Measurements from ENCODE around the gene PLB1. TPM values are rescaled to one million over a fixed set of nuclear protein-coding genes. Genes with fewer than 3 reads are reported as not detected.
A peak's percentile ranks its signal among the peaks of the same experiment; 100 is the strongest.

The PLB1 gene
- total and polyA plus RNA-seq, 4 experiments from 2014 or later = 0.38 to 0.91 (median 0.82) TPM

- ChIA-PET CTCF (ENCODE audit: partially characterized antibody) (interaction anchor here (1.4 to 9.8 kb wide), 4 partner anchors 7 to 160 kb away, joined by 3 to 61 read pairs (median 14); no protein-coding TSS in a partner anchor), POLR2A (ENCODE audit: partially characterized antibody) (interaction anchor here (0.8 to 4.0 kb wide), 10 partner anchors 8 to 164 kb away, joined by 3 to 24 read pairs (median 6); partner anchors contain the start of gene PPP1CB)
- peak overlapping the region; percentile 54 to 86 (median 72) for H3K4me3 Mint-ChIP-seq
- H3K27ac Mint-ChIP-seq = peak overlapping the region in 6 of 7 donors; percentile 15 to 92 (median 72)
- no peaks in the 10 kb centered on the region for H3K27me3 ChIP-seq (ENCODE audit: insufficient read depth, low read length)
- no peaks in the 10 kb centered on the region for H3K9me3 Mint-ChIP-seq
- no peaks in the 10 kb centered on the region for H3K27me3 Mint-ChIP-seq
- intact Hi-C loops (cut with micrococcal nuclease) = loop anchor here (2.0 kb wide), 1 partner anchor 21 kb away; no protein-coding TSS in a partner anchor
- H3K36me3 Mint-ChIP-seq = no peaks in the 10 kb centered on the region
- DNase-seq = no peak
- peaks cover 28% of the 10 kb centered on the region for H3K4me1 ChIP-seq (ENCODE audit: insufficient read depth, low read length)
- no peaks in the 10 kb centered on the region for H3K9me3 ChIP-seq (ENCODE audit: control insufficient read depth in 1 of 2, low read length in 2 of 2)
- H3K36me3 ChIP-seq (ENCODE audit: insufficient read depth, low read length) = no peaks in the 10 kb centered on the region
- no peak overlapping the region for H3K27ac ChIP-seq (ENCODE audit: low read depth, low read length)
- H3K4me1 Mint-ChIP-seq = peaks cover 16 to 43% (median 27%) of the 10 kb centered on the region in 4 donors
- H3K4me3 ChIP-seq (ENCODE audit: low read length in 2 of 2) = no peak overlapping the region
These were observed 91.8 kb downstream of the PLB1 start for GRCh38 chr2:28587526-28588291.

- H3K27ac ChIP-seq (ENCODE audit: low read depth, low read length) = no peak overlapping the region
- no peaks in the 10 kb centered on the region for H3K9me3 ChIP-seq (ENCODE audit: control insufficient read depth in 1 of 2, low read length in 2 of 2)
- Mint-ChIP-seq H3K9me3 (no peaks in the 10 kb centered on the region), H3K4me1 (peaks cover 16 to 43% (median 27%) of the 10 kb centered on the region in 4 donors), H3K36me3 (no peaks in the 10 kb centered on the region), H3K4me3 (peak overlapping the region in 7 of 8 donors; percentile 35 to 86 (median 61)), H3K27me3 (no peaks in the 10 kb centered on the region), H3K27ac (peak overlapping the region in 5 of 7 donors; percentile 15 to 91 (median 62))
- no peaks in the 10 kb centered on the region for H3K36me3 ChIP-seq (ENCODE audit: insufficient read depth, low read length)
- POLR2A ChIA-PET (ENCODE audit: partially characterized antibody) = interaction anchor here (1.2 to 4.0 kb wide), 2 partner anchors 27 to 163 kb away, joined by 5 to 24 read pairs; partner anchors contain the start of gene PPP1CB
- peaks cover 28% of the 10 kb centered on the region for H3K4me1 ChIP-seq (ENCODE audit: insufficient read depth, low read length)
- CTCF ChIA-PET (ENCODE audit: partially characterized antibody) = interaction anchor here (4.9 kb wide), 1 partner anchor 21 kb away, joined by 23 read pairs; no protein-coding TSS in a partner anchor
- no peak for DNase-seq
- H3K27me3 ChIP-seq (ENCODE audit: insufficient read depth, low read length) = no peaks in the 10 kb centered on the region
- intact Hi-C loops (cut with micrococcal nuclease) = no loop called here
- no peak overlapping the region for H3K4me3 ChIP-seq (ENCODE audit: low read length in 2 of 2)
These were observed 92.4 kb downstream of the PLB1 start for GRCh38 chr2:28588292-28588670.

- Histone ChIP-seq H3K36me3 (ENCODE audit: insufficient read depth, low read length) (no peaks in the 10 kb centered on the region), H3K4me3 (ENCODE audit: low read length in 2 of 2) (no peak overlapping the region), H3K27me3 (ENCODE audit: insufficient read depth, low read length) (no peaks in the 10 kb centered on the region), H3K4me1 (ENCODE audit: insufficient read depth, low read length) (peaks cover 39% of the 10 kb centered on the region), H3K9me3 (ENCODE audit: control insufficient read depth in 1 of 2, low read length in 2 of 2) (no peaks in the 10 kb centered on the region), H3K27ac (ENCODE audit: low read depth, low read length) (no peak overlapping the region)
- CTCF ChIA-PET (ENCODE audit: partially characterized antibody) = interaction anchor here (1.1 kb wide), 1 partner anchor 11 kb away, joined by 3 read pairs; no protein-coding TSS in a partner anchor
- POLR2A ChIA-PET (ENCODE audit: partially characterized antibody) = interaction anchor here (1.1 kb wide), 1 partner anchor 162 kb away, joined by 3 read pairs; the partner anchor contains the start of gene PPP1CB
- DNase-seq = no peak
- intact Hi-C loops (cut with micrococcal nuclease) = loop anchor here (10.0 kb wide), 1 partner anchor 95 kb away; no protein-coding TSS in a partner anchor
- Mint-ChIP-seq H3K9me3 (no peaks in the 10 kb centered on the region), H3K4me1 (peaks cover 26 to 46% (median 36%) of the 10 kb centered on the region in 4 donors), H3K27ac (peak overlapping the region in 2 of 7 donors; percentile 6 to 25), H3K4me3 (no peak overlapping the region), H3K36me3 (no peaks in the 10 kb centered on the region), H3K27me3 (no peaks in the 10 kb centered on the region)
These were observed 94.0 kb downstream of the PLB1 start for GRCh38 chr2:28589746-28590463.

- no peak overlapping the region for H3K27ac ChIP-seq (ENCODE audit: low read depth, low read length)
- peaks cover 46% of the 10 kb centered on the region for H3K4me1 ChIP-seq (ENCODE audit: insufficient read depth, low read length)
- H3K36me3 ChIP-seq (ENCODE audit: insufficient read depth, low read length) = no peaks in the 10 kb centered on the region
- intact Hi-C loops (cut with micrococcal nuclease) = loop anchor here (10.0 kb wide), 1 partner anchor 94 kb away; no protein-coding TSS in a partner anchor
- no peak for DNase-seq
- Mint-ChIP-seq H3K36me3 (no peaks in the 10 kb centered on the region), H3K4me3 (no peak overlapping the region), H3K27me3 (no peaks in the 10 kb centered on the region), H3K27ac (peak overlapping the region in 1 of 7 donors; percentile 59), H3K4me1 (peaks cover 29 to 49% (median 39%) of the 10 kb centered on the region in 4 donors), H3K9me3 (no peaks in the 10 kb centered on the region)
- ChIA-PET CTCF (ENCODE audit: partially characterized antibody) (interaction anchor here (1.1 to 7.4 kb wide), 2 partner anchors 11 to 24 kb away, joined by 3 to 119 read pairs; no protein-coding TSS in a partner anchor), POLR2A (ENCODE audit: partially characterized antibody) (interaction anchor here (0.5 kb wide), 1 partner anchor 23 kb away, joined by 3 read pairs; no protein-coding TSS in a partner anchor)
- no peaks in the 10 kb centered on the region for H3K27me3 ChIP-seq (ENCODE audit: insufficient read depth, low read length)
- no peak overlapping the region for H3K4me3 ChIP-seq (ENCODE audit: low read length in 2 of 2)
- H3K9me3 ChIP-seq (ENCODE audit: control insufficient read depth in 1 of 2, low read length in 2 of 2) = no peaks in the 10 kb centered on the region
These were observed 94.8 kb downstream of the PLB1 start for GRCh38 chr2:28590496-28591301.

- H3K27ac Mint-ChIP-seq = no peak overlapping the region
- no peak for DNase-seq
- H3K9me3 Mint-ChIP-seq = no peaks in the 10 kb centered on the region
- peaks cover 26 to 41% (median 33%) of the 10 kb centered on the region in 4 donors for H3K4me1 Mint-ChIP-seq
- no peak overlapping the region for H3K27ac ChIP-seq (ENCODE audit: low read depth, low read length)
- H3K27me3 ChIP-seq (ENCODE audit: insufficient read depth, low read length) = no peaks in the 10 kb centered on the region
- no peak overlapping the region for H3K4me3 Mint-ChIP-seq
- ChIA-PET CTCF (ENCODE audit: partially characterized antibody) (interaction anchor here (2.7 to 7.4 kb wide), 4 partner anchors 23 to 192 kb away, joined by 15 to 299 read pairs (median 116); partner anchors contain the start of gene PPP1CB), POLR2A (ENCODE audit: partially characterized antibody) (interaction anchor here (4.4 kb wide), 1 partner anchor 30 kb away, joined by 37 read pairs; no protein-coding TSS in a partner anchor)
- intact Hi-C loops (cut with micrococcal nuclease) = loop anchor here (10.0 kb wide), 1 partner anchor 93 kb away; no protein-coding TSS in a partner anchor
- no peaks in the 10 kb centered on the region for H3K36me3 Mint-ChIP-seq
- H3K9me3 ChIP-seq (ENCODE audit: control insufficient read depth in 1 of 2, low read length in 2 of 2) = no peaks in the 10 kb centered on the region
- H3K4me1 ChIP-seq (ENCODE audit: insufficient read depth, low read length) = peaks cover 37% of the 10 kb centered on the region
- no peaks in the 10 kb centered on the region for H3K36me3 ChIP-seq (ENCODE audit: insufficient read depth, low read length)
- H3K27me3 Mint-ChIP-seq = no peaks in the 10 kb centered on the region
- H3K4me3 ChIP-seq (ENCODE audit: low read length in 2 of 2) = no peak overlapping the region
These were observed 96.0 kb downstream of the PLB1 start for GRCh38 chr2:28591711-28592335.

- H3K36me3 Mint-ChIP-seq = no peaks in the 10 kb centered on the region
- POLR2A ChIA-PET (ENCODE audit: partially characterized antibody) = interaction anchor here (2.7 to 6.1 kb wide), 3 partner anchors 24 to 159 kb away, joined by 7 to 90 read pairs (median 37); partner anchors contain the start of gene PPP1CB
These were observed 96.6 kb downstream of the PLB1 start for GRCh38 chr2:28592481-28592880.

More at GRCh38 chr2:28592481-28592880, 96.6 kb downstream of the PLB1 start:
- Mint-ChIP-seq H3K4me3 (no peak overlapping the region), H3K27me3 (no peaks in the 10 kb centered on the region), H3K9me3 (no peaks in the 10 kb centered on the region), H3K4me1 (peaks cover 21 to 34% (median 27%) of the 10 kb centered on the region in 4 donors), H3K27ac (peak overlapping the region in 1 of 7 donors; percentile 68)
- no peak overlapping the region for H3K27ac ChIP-seq (ENCODE audit: low read depth, low read length)
- CTCF ChIA-PET (ENCODE audit: partially characterized antibody) = interaction anchor here (0.9 to 7.4 kb wide), 10 partner anchors 10 to 192 kb away, joined by 3 to 299 read pairs (median 44); partner anchors contain the start of gene PPP1CB
- intact Hi-C loops (cut with micrococcal nuclease) = loop anchor here (10.0 kb wide), 1 partner anchor 92 kb away; no protein-coding TSS in a partner anchor
- no peaks in the 10 kb centered on the region for H3K27me3 ChIP-seq (ENCODE audit: insufficient read depth, low read length)
- H3K4me1 ChIP-seq (ENCODE audit: insufficient read depth, low read length) = peaks cover 31% of the 10 kb centered on the region
- no peak for DNase-seq
- H3K36me3 ChIP-seq (ENCODE audit: insufficient read depth, low read length) = no peaks in the 10 kb centered on the region
- no peaks in the 10 kb centered on the region for H3K9me3 ChIP-seq (ENCODE audit: control insufficient read depth in 1 of 2, low read length in 2 of 2)
- H3K4me3 ChIP-seq (ENCODE audit: low read length in 2 of 2) = no peak overlapping the region

Data from CD4-positive, alpha-beta memory T cell (primary cell).